ENCODE data around the gene CREB5. TPM values are rescaled to one million over a fixed set of nuclear protein-coding genes. Genes with fewer than 3 reads are reported as not detected.

CREB5 gene
- total and polyA plus RNA-seq, 7 donors: 0.80 to 42.1 (median 4.6) TPM

DNA sequence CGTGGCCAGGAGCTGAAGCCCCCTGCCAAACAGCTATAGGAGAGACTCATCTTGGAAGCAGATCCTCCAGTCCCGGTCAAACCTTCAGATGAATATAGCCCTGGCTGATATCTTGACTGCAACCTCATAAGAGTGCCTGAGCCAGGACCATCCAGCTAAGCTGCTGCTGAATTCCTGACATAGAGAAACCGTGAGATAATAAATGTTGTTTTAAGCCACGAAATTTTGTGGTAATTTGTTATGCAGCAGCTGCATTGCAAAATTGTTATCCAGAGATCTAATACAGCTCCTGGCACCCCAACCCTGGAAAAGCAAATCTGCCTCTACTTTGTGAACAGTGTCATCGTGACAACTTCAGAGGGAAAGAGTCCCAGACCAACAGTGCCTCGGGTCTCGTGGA is 119.9 kb downstream of the CREB5 start:
- TF ChIP-seq, protein P1, sequence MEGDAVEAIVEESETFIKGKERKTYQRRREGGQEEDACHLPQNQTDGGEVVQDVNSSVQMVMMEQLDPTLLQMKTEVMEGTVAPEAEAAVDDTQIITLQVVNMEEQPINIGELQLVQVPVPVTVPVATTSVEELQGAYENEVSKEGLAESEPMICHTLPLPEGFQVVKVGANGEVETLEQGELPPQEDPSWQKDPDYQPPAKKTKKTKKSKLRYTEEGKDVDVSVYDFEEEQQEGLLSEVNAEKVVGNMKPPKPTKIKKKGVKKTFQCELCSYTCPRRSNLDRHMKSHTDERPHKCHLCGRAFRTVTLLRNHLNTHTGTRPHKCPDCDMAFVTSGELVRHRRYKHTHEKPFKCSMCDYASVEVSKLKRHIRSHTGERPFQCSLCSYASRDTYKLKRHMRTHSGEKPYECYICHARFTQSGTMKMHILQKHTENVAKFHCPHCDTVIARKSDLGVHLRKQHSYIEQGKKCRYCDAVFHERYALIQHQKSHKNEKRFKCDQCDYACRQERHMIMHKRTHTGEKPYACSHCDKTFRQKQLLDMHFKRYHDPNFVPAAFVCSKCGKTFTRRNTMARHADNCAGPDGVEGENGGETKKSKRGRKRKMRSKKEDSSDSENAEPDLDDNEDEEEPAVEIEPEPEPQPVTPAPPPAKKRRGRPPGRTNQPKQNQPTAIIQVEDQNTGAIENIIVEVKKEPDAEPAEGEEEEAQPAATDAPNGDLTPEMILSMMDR (IDR thresholded peaks at IDR 0.05): no peak
- no peak for TF ChIP-seq POLR2A (IDR thresholded peaks at IDR 0.05)
- TF ChIP-seq POLR2AphosphoS5 (IDR thresholded peaks at IDR 0.05): no peak
- TF ChIP-seq EP300 (IDR thresholded peaks at IDR 0.05): no peak
- H3K9me3 ChIP-seq: no peaks in the 10 kb centered on the region
- H3K4me3 ChIP-seq: no peak overlapping the region
- H3K4me1 ChIP-seq: peaks cover 0 to 6% (median 2%) of the 10 kb centered on the region in 4 donors
- intact Hi-C loops (cut with DNase I): loop anchor here (5.0 kb wide), 1 partner anchor 320 kb away; no protein-coding TSS in a partner anchor
- WGBS, 2 donors: 80 to 91% methylated on average over 7 of the region's 7 CpGs
- no peaks in the 10 kb centered on the region for H3K27me3 ChIP-seq
- DNase-seq: no peak
- no peaks in the 10 kb centered on the region for H3K36me3 ChIP-seq
- H3K27ac ChIP-seq: no peak overlapping the region

DNA sequence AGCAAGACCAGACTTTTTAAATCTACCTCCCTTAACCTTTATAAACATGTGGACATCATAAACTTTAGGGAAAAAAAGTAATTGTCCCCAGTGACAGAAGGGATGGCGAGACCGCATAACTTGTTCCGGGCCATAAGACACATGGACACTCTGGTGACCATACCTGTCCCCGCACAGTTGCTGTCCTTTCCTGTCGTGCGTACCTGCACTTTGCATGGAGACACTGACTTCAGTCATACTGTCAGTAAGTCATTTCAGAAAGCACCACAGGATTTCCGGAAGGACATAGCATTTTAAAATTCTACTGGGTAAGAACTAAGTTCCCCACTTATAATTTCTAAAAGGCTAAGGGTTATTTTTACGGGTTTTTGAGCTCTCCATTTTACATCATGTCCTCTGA is 120.9 kb downstream of the CREB5 start:
- Histone ChIP-seq H3K27me3 (no peaks in the 10 kb centered on the region), H3K36me3 (no peaks in the 10 kb centered on the region), H3K27ac (peak overlapping the region in 1 of 4 donors; percentile 50), H3K4me1 (peaks cover 0 to 6% (median 2%) of the 10 kb centered on the region in 4 donors), H3K4me3 (no peak overlapping the region), H3K9me3 (no peaks in the 10 kb centered on the region)
- intact Hi-C loops (cut with DNase I): loop anchor here (5.0 kb wide), 1 partner anchor 319 kb away; no protein-coding TSS in a partner anchor
- no peak for DNase-seq
- no peak for TF ChIP-seq POLR2AphosphoS5 (IDR thresholded peaks at IDR 0.05)
- TF ChIP-seq, protein P1 (IDR thresholded peaks at IDR 0.05): no peak
- no peak for TF ChIP-seq EP300 (IDR thresholded peaks at IDR 0.05)
- no peak for TF ChIP-seq POLR2A (IDR thresholded peaks at IDR 0.05)
- 84 to 88% methylated on average over 8 of the region's 8 CpGs for WGBS, 2 donors

DNA sequence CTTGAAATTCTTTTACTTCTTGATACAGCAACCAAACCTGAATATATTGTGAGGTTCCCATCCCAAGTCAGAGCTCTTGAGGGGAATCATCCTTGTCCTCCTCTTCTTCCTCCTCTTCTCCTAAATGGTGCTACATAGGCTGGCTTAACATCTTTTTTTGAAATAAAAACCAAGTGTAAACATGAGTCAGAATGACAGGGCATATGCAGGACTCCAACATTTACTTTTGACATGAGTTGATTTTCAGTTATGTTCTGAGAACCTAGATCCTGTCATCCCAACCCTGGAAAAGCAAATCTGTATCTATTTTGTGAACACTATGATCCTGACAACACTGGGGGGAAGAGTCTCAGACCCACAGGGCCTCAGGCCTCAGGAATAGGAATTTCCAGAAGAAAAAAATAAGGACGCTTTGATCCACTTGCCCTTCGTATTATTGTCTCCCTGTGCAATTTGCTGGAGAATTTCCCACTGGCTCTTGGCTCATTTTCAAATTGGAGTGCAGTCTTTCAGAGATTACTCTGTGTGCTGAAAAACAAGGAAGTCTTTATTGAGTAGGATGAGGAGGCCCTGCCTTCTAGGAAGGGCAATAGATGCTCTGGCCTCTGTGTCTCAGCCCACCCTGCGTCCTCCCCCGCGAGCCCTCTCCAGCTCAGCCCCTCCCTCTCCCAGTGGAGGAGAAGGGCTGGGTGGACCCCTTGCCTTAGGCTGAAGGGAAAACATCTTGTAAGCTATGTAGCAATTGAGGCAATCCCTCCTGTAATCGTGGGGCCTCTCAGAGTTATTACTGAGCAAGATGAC is 121.6 kb downstream of the CREB5 start:
- no peaks in the 10 kb centered on the region for H3K27me3 ChIP-seq
- peaks cover 0 to 6% (median 2%) of the 10 kb centered on the region in 4 donors for H3K4me1 ChIP-seq
- DNase-seq: peak; percentile 76
- TF ChIP-seq, protein P1 (IDR thresholded peaks at IDR 0.05): no peak
- TF ChIP-seq POLR2A (IDR thresholded peaks at IDR 0.05) (no peak), EP300 (IDR thresholded peaks at IDR 0.05) (no peak), POLR2AphosphoS5 (IDR thresholded peaks at IDR 0.05) (no peak)
- WGBS, 2 donors: 14 to 41% methylated on average over 6 of the region's 6 CpGs
- intact Hi-C loops (cut with DNase I): loop anchor here (5.0 kb wide), 1 partner anchor 318 kb away; no protein-coding TSS in a partner anchor
- no peak overlapping the region for H3K4me3 ChIP-seq
- H3K27ac ChIP-seq: peak overlapping the region in 1 of 4 donors; percentile 50
- no peaks in the 10 kb centered on the region for H3K36me3 ChIP-seq
- H3K9me3 ChIP-seq: no peaks in the 10 kb centered on the region

DNA sequence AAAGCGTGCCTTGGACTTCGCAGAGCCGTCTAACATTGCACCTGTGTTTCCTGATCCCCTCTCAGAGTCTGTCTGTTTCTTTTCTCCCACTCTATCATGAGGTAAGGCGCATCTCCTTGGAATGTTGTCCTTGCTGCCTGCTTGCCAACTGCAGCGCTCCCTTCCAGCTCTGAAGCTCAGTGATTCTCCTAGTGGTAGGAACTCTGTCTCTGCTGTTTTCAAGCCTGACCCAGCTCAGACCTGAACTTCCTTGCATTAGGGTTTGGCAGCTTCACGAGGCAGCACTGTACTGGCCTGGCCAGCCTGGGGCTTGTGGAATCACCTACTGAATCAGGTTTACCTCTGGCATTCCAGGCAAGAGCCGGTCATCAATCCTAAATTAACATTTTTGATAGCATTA is 123.9 kb downstream of the CREB5 start:
- peaks cover 0 to 6% (median 2%) of the 10 kb centered on the region in 4 donors for H3K4me1 ChIP-seq
- TF ChIP-seq POLR2A (IDR thresholded peaks at IDR 0.05): no peak
- no peak for TF ChIP-seq EP300 (IDR thresholded peaks at IDR 0.05)
- TF ChIP-seq POLR2AphosphoS5 (IDR thresholded peaks at IDR 0.05): peak in 1 of 4 donors; percentile 28
- TF ChIP-seq, protein P1 (IDR thresholded peaks at IDR 0.05): peak; percentile 36 to 79 (median 50)
- 55 to 69% methylated on average over 7 of the region's 7 CpGs for WGBS, 2 donors
- no peaks in the 10 kb centered on the region for H3K27me3 ChIP-seq
- no peaks in the 10 kb centered on the region for H3K9me3 ChIP-seq
- no peak overlapping the region for H3K27ac ChIP-seq
- DNase-seq: peak; percentile 75
- intact Hi-C loops (cut with DNase I): loop anchor here (5.0 kb wide), 2 partner anchors 119 to 144 kb away; no protein-coding TSS in a partner anchor
- H3K4me3 ChIP-seq: no peak overlapping the region
- H3K36me3 ChIP-seq: no peaks in the 10 kb centered on the region
